SKM-1 treated with dmso at 0.1 percent for 144 hours (cell line): ENCODE measurements around the gene SYMPK.
"Not testable (repeated sequence)": the region's sequence is repeated elsewhere in the genome, so short reads cannot be mapped to it uniquely, and the experiment has no call there.

Experiments used
- DNase-seq: peaks from one replicate; lab custom pipeline; 2025; ENCODE audit not compliant: unreplicated experiment; lab: John Stamatoyannopoulos, UW

Gene SYMPK

DNA sequence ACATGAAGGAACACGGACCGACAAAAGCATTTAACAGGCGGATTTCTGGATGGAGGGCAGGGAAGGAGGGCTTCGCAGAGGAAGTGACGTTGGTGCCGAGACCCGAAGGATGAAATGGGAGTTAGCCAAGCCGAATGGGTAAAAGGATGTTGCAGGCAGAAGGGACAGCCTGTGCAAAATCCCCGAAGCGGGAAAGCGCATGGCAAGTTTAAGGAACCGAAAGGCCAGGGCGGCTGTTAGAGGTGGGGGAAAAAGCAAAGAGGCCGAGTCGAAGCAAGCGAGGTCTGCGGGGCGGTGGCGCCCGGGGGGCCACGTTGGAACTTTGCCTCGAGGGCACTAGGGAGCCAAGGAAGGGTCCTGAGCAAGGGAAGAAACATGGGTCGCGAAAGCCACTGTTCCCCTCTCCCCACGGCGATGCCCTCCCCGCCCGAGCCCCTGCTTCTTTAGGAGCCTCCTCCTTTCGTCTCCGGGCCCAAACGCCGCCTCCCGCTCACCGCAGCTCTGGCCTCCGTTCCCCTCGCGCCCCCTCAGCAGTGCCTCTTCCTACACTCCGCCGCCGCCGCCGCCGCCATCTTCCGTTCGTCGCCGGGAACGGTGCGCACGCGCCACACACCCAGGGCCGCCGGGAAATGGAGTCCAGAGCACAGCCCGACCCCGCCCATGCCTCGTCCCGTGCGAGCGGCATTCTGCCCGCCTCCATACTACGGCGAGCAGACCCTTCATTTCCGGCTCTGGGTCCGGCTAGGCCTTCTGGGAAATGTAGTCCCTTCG is at the start of gene SYMPK:
SYMPK (minus strand) TSS at position 584 of the 771 bp plus-strand sequence. CDS start 8,652 bp downstream, outside the sequence.
- peak; percentile 87 for DNase-seq

DNA sequence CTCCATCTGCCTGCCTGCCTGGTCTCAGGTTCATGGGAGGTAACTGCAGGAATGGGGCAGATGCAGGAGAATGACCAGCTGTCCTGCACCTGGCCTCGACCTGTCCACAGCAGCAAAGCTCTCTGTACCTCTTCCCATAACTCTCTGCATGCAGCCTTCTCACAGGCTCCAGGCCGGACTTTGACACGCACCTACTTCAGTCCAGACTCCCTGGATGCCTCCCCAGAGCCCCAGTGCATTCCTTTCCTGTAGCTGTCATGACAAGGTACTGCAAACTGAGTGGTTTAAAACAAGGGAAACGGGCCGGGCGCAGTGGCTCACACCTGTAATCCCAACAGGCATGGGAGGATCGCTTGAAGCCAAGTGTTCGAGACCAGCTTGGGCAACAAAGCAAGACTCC is 48.3 kb upstream of the SYMPK start:
- no peak for DNase-seq

- no peak for DNase-seq
Measured at GRCh38 chr19:45908956-45909355, 46.0 kb upstream of the SYMPK start.

GRCh38 chr19:45906221-45906620 is 43.3 kb upstream of the SYMPK start:
- no peak for DNase-seq

DNA sequence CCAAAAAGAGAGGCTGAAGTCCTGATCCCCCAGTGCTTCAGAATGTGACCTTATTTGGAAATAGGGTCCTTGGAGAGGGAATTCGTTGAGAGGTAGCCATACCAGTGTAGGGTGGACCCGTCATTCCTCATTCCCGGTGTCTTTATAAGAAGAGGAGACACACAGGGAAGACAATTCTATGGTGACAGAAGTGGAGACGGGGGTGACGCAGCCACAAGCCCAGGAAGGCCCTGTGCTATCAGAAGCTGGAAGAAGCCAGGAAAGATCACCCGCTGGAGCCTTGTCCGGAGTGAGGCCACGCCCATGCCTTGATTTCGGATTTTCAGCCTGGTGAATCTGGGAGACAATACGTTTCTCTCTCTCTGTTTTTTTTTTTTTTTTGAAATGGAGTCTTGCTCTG is 42.1 kb upstream of the SYMPK start:
- DNase-seq, result no peak

GRCh38 chr19:45902651-45903625 is 40.0 kb upstream of the SYMPK start:
- peak; percentile 81 for DNase-seq

DNA sequence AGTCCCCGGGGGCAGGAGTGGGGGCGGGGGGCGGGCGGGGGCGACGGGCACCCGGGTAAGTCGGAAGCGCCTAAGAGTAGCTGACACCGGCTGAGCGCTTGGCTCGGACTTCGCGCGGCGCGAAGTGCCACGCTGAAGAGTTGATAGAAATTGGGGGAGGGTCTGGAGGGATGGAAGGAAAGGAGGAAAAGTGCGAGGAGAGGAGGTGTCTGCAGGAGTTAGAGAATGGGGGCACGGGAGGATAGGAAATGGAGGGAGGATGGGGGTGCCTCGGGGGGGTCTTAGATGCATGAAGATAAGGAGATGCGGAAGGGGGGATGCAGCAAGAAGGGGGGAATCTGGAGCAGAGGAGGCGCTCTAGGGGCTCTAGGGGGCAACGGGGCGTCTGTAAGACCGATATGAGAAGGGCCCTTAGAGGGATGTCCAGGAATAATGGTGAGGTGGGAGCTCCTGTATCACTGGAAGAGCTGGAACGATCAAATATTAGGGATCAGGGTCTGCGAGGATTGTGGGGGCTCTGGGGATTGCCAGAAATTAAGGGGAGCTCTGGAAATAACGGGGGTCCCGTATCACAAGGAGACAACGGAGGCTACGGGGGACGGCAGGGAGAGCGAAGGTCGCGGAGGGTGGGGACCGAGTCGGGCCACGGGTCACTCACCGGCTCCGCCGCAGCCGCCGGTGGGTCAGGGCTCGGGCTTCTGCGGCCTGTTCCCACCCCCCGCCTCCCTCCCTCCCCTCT is 39.1 kb upstream of the SYMPK start, which contains the start of gene MYPOP:
MYPOP (minus strand) TSS at position 702 of the 739 bp plus-strand sequence. CDS start 840 bp downstream, outside the sequence.
- no peak for DNase-seq

GRCh38 chr19:45901432-45901911 is 38.5 kb upstream of the SYMPK start:
- DNase-seq, result peak; percentile 7

GRCh38 chr19:45900738-45901431 is 37.9 kb upstream of the SYMPK start:
- no peak for DNase-seq

DNA sequence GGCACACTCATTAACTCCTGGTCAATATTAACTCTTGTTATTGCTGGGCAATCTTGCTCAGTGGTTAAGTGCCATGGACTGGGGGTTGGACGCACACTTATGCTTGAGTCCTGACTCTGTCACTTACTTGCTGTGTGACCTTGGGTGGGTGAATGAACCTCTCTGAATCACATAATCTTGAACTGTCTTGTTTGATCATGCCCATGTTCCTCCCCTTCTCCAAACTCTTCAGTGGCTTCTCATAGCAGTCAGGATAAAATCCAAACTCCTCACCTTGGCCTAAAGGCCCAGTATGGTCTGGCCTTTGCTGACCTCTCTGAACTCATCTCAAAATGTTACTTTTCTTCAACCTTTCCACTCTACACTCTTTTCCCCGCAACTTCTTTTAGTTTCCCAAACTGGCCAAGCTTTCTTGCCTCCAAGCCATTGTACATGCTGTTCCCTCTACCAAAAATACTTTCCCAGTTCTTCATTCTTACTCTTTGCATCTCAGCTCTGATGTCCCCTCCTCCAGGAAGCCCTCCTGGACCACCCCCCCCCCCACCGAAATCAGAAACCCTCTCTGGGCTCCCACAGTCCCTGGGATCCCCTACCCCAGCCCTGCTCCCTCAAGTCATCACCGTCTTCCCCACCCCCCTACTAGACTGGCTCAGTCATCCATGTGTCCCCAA is 37.1 kb upstream of the SYMPK start:
- DNase-seq, result no peak

DNA sequence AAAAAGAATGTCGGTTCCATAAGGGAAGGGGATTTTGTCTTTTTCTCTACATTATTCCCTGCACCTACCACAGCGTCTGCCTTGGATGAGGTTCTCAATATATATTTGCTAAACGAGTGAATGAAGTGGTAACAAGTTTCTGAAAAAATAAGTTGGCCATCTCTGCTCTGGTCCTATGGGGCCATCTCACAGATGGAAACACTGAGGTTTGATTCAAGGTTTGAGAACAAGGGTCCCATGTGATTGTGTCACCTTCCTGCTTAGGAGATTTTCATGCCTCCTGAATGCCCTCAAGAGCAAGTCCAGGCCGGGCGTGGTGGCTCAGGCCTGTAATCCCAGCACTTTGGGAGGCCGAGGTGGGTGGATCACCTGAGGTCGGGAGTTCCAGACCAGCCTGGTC is 36.3 kb upstream of the SYMPK start:
- no peak for DNase-seq

DNA sequence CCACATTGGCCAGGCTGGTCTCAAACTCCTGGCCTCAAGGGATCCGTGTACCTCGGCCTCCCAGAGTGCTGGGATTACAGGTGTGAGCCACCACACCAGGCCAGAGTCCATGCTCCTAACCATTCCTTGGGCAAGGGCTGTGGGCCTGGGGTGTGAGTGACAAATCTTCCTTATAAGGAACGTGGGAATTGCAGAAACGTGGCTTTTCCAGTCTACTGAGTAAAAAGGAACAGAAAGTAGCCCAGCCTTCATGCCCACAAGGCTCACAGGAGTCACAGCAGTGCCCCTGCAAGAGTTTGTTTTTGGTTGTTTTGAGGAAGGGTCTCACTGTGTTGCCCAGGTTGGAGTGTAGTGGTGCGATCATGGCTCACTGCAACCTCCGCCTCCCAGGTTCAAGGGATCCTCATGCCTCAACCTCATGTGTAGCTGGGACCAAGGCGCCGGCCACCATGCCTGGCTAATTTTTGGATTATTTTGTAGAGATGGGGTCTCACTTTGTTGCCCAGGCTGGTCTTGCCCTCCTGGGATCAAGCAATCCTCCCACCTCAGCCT is 34.4 kb upstream of the SYMPK start:
- DNase-seq, result no peak

- not testable (repeated sequence) for DNase-seq
Measured at GRCh38 chr19:45895983-45896599, 33.1 kb upstream of the SYMPK start.

GRCh38 chr19:45895519-45895972 is 32.6 kb upstream of the SYMPK start:
- DNase-seq, result no peak

DNA sequence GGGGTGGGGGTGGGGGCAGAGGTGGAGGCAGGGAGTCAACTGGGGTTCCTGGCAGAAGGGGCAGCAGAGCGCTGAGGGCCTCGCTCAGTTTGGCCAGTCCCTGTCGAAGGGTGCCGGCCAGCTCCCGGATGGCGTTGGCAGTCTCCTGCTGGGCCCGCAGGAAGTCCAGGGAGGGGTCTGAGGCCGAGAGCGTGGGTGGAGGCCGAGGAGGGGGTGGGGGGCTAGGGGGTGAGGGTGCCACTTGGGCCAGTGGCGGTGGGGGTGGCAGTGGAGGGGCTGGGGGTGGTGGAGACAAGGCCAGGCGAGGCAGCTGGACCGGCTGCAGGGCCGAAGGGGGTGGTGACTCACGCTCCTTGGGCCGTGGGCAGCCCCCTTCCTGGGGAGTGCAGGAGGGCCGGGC is 27.9 kb upstream of the SYMPK start:
- DNase-seq, result no peak

- no peak for DNase-seq
Measured at GRCh38 chr19:45889210-45889885, 26.4 kb upstream of the SYMPK start.

- no peak for DNase-seq
Measured at GRCh38 chr19:45887200-45887710, 24.3 kb upstream of the SYMPK start.
